HepG2 (cell line): ENCODE data around the gene KLC4. TPM values are rescaled to one million over a fixed set of nuclear protein-coding genes. Genes with fewer than 3 reads are reported as not detected.
"Not testable (repeated sequence)": the region's sequence is repeated elsewhere in the genome, so short reads cannot be mapped to it uniquely, and the experiment has no call there.

Source experiments
- ATAC-seq: fragments of 200-7000 bp; cut with Tn5 transposase; 3 replicates; pipeline ENCODE4 v1.9.1; 2020; ENCODE audit warnings: mild to moderate bottlenecking, moderate library complexity
- BruUV-seq: library from RNA; stranded (reverse); fragments of 400-500 nt; replicated peaks from 2 replicates; lab custom pipeline; 2021; lab: Mats Ljungman, UMichigan
- CTCF ChIA-PET: fragments of 300-600 bp; formaldehyde crosslinking; extraction: SDS; loops from one replicate; lab custom pipeline; 2021; ENCODE audit warnings: low total read pairs, inconsistent platforms, low intra/inter-chr PET ratio; lab: Yijun Ruan, JAX
- POLR2A ChIA-PET: fragments of 350-600 bp; sonication (Branson Sonifier 250); formaldehyde crosslinking; loops from one replicate; lab custom pipeline; 2020; ENCODE audit warnings: antibody characterized with exemption, inconsistent platforms; lab: Yijun Ruan, JAX
- DNase-seq: peaks from one replicate; pipeline ENCODE4 v3.0.0-alpha.2; 2015; ENCODE audit warnings: low spot score
- FAIRE-seq: peaks from 3 replicates; lab custom pipeline; 2011; peaks lifted over from hg19 to GRCh38; lab: Jason Lieb, UNC
- H2AFZ ChIP-seq: one replicate; pipeline ENCODE4 v1.6.1; 2011; ENCODE audit warnings: low read length, inconsistent platforms
- H3K27ac ChIP-seq: fragments of 300-600 bp; 3 replicates; pipeline ENCODE4 v1.8.0; 2011; ENCODE audit warnings: mixed run types, mild to moderate bottlenecking, mixed read lengths, low read length, inconsistent platforms; ENCODE audit not compliant: insufficient read depth; ENCODE audit errors: extremely low read length
- H3K27me3 ChIP-seq, 2 experiments: fragments of 200-600 bp in 1 of 2; 2 replicates in 1 of 2; 3 replicates in 1 of 2; pipeline versions ENCODE4 v1.6.0 to v1.8.0; 2011; ENCODE audit warnings: low read length in 2 of 2, mild to moderate bottlenecking in 2 of 2, moderate library complexity in 2 of 2, inconsistent platforms in 1 of 2; ENCODE audit not compliant: insufficient read depth in 2 of 2, control insufficient read depth in 1 of 2
- H3K36me3 ChIP-seq, 2 experiments: fragments of 200-600 bp in 1 of 2; replicated peaks in 1 of 2; 2 replicates in 1 of 2; 3 replicates in 1 of 2; pipeline versions ENCODE4 v1.5.1 to v1.8.0; 2011; ENCODE audit warnings: low read length in 2 of 2, inconsistent platforms in 1 of 2; ENCODE audit not compliant: insufficient read depth in 2 of 2, control insufficient read depth in 1 of 2
- H3K4me1 ChIP-seq: 2 replicates; pipeline ENCODE4 v1.5.1; 2012; ENCODE audit warnings: low read length, inconsistent platforms; ENCODE audit not compliant: insufficient read depth
- H3K4me2 ChIP-seq: 2 replicates; pipeline ENCODE4 v1.6.0; 2011; ENCODE audit warnings: low read depth, low read length, inconsistent platforms
- H3K4me3 ChIP-seq, 3 experiments: fragments of 200-600 bp in 1 of 3; sonication (generic), shearing (Covaris generic) in 1 of 3; replicated peaks in 1 of 3; 2 replicates each; pipeline ENCODE4 v1.5.1; 2011 to 2016; ENCODE audit warnings: low read length in 3 of 3, inconsistent platforms in 2 of 3, low read depth in 2 of 3, mild to moderate bottlenecking in 2 of 3, control low read depth in 1 of 3, mixed read lengths in 1 of 3; ENCODE audit not compliant: insufficient read depth in 1 of 3
- H3K79me2 ChIP-seq: one replicate; pipeline ENCODE4 v1.6.1; 2011; ENCODE audit warnings: low read length, inconsistent platforms; ENCODE audit not compliant: insufficient read depth
- H3K9ac ChIP-seq: 2 replicates; pipeline ENCODE4 v1.6.0; 2011; ENCODE audit warnings: mild to moderate bottlenecking, low read depth, low read length, inconsistent platforms; ENCODE audit not compliant: insufficient read depth
- H3K9me3 ChIP-seq: 2 replicates; pipeline ENCODE4 v1.5.1; 2012; ENCODE audit warnings: mild to moderate bottlenecking, low read length
- H4K20me1 ChIP-seq: 2 replicates; pipeline ENCODE4 v1.6.0; 2011; ENCODE audit warnings: inconsistent platforms, mild to moderate bottlenecking, low read length, moderate library complexity; ENCODE audit not compliant: insufficient read depth
- HNRNPK ChIP-seq: fragments of 200-400 bp; formaldehyde crosslinking; IDR thresholded peaks from 2 replicates; pipeline ENCODE4 v1.6.1; 2018; ENCODE audit warnings: low read length, low read depth, moderate library complexity, mild to moderate bottlenecking; ENCODE audit not compliant: poor library complexity, severe bottlenecking
- KDM2A ChIP-seq: sonication (generic); formaldehyde crosslinking; IDR thresholded peaks from 2 replicates; pipeline ENCODE4 v1.4.0; 2020; ENCODE audit warnings: low read depth, missing genetic modification reagents, borderline replicate concordance
- KLF16 ChIP-seq, 2 experiments: sonication (generic) in 1 of 2; formaldehyde crosslinking in 1 of 2; IDR thresholded peaks; 2 replicates each; pipeline versions ENCODE4 v1.6.1 to v1.8.0; 2016 to 2023; ENCODE audit warnings: missing genetic modification reagents in 2 of 2, missing compliant biosample characterization in 1 of 2
- POGK ChIP-seq: sonication (generic); formaldehyde crosslinking; conservative IDR thresholded peaks from 2 replicates; pipeline ENCODE4 v1.8.0; 2022; ENCODE audit warnings: mild to moderate bottlenecking, moderate library complexity, missing genetic modification reagents
- RBFOX2 ChIP-seq: fragments of 200-400 bp; formaldehyde crosslinking; IDR thresholded peaks from 2 replicates; pipeline ENCODE4 v1.6.1; 2017; ENCODE audit warnings: low read depth, mild to moderate bottlenecking, low read length
- RELA ChIP-seq: sonication (generic); formaldehyde crosslinking; IDR thresholded peaks from 2 replicates; pipeline ENCODE4 v1.4.0; 2020; ENCODE audit warnings: missing genetic modification reagents
- USF2 ChIP-seq, 2 experiments: sonication (generic) in 1 of 2; formaldehyde crosslinking in 1 of 2; IDR thresholded peaks; 2 replicates each; pipeline versions ENCODE4 v1.5.1 to v1.6.1; 2011 to 2020; ENCODE audit warnings: borderline replicate concordance in 1 of 2, low read depth in 1 of 2, low read length in 1 of 2, mild to moderate bottlenecking in 1 of 2, missing genetic modification reagents in 1 of 2, moderate library complexity in 1 of 2
- ZNF280D ChIP-seq: sonication (generic); formaldehyde crosslinking; IDR thresholded peaks from 2 replicates; pipeline ENCODE4 v1.5.1; 2020; ENCODE audit warnings: mild to moderate bottlenecking, missing genetic modification reagents
- ZSCAN21 ChIP-seq: sonication (generic); formaldehyde crosslinking; IDR thresholded peaks from 2 replicates; pipeline ENCODE4 v1.8.0; 2022; ENCODE audit warnings: mild to moderate bottlenecking, missing genetic modification reagents, moderate library complexity, borderline replicate concordance
- WGBS: methylation state at CpG from one replicate; pipeline ENCODE4 v1.1.6; 2017; ENCODE audit warnings: low lambda C conversion rate; 5-methylcytosine and 5-hydroxymethylcytosine counted together
- in situ Hi-C: cut with HindIII; loops from 2 replicates; pipeline ENCODE4 v1.10.0; 2017; ENCODE audit warnings: low pct_unique_long_range_greater_than_20kb; ENCODE audit not compliant: extremely low pct_ligation_motif_present
- intact Hi-C: fragments of 100-400 bp; cut with micrococcal nuclease; formaldehyde crosslinking; loops from one replicate; pipeline ENCODE4 v1.10.0; 2022; ENCODE audit not compliant: unreplicated experiment
- polyA plus RNA-seq, 8 experiments: library from polyadenylated mRNA; depleted of rRNA in 3 of 8; stranded (reverse) in 7 of 8; unstranded in 1 of 8; fragments of >200 nt; fragmentation: Illumina TruSeq in 4 of 8; extraction: Trizol in 4 of 8; gene quantifications; 2 replicates each; pipeline versions ENCODE4 v1.2.1 to v1.2.3, GENCODE V29; 2011 to 2016; ENCODE audit warnings: low read depth in 4 of 8, missing spikeins in 1 of 8, mixed read lengths in 1 of 8; ENCODE audit not compliant: insufficient read depth in 1 of 8
- total RNA-seq, 5 experiments: library from RNA; depleted of rRNA; stranded (reverse); fragments of >200 nt; fragmentation: Illumina TruSeq; extraction: Trizol; gene quantifications; 2 replicates each; pipeline ENCODE4 v1.2.3, GENCODE V29; 2016; ENCODE audit warnings: low read depth in 1 of 5

KLC4 gene
- total and polyA plus RNA-seq, 2 of the 13 experiments (the other 11 are each of a cell fraction or from before 2014, with no cell fraction given): 45.4 to 70.4 TPM

- H3K9me3 ChIP-seq, H3K4me1 ChIP-seq, H2AFZ ChIP-seq, H3K27ac ChIP-seq, H4K20me1 ChIP-seq, intact Hi-C loops, H3K27me3 ChIP-seq, H3K9ac ChIP-seq, ATAC-seq, BruUV-seq, H3K4me2 ChIP-seq, H3K79me2 ChIP-seq, DNase-seq, FAIRE-seq, CTCF ChIA-PET, in situ Hi-C loops, H3K4me3 ChIP-seq: not testable (repeated sequence)
- TF ChIP-seq HNRNPK: peak; percentile 15
- WGBS: 97% methylated on average over 8 of the region's 8 CpGs
- H3K36me3 ChIP-seq: peaks cover 53 to 82% of the 10 kb centered on the region in 2 experiments
- POLR2A ChIA-PET: interaction anchor here (1.4 kb wide), 1 partner anchor 12 kb away, joined by 4 read pairs; the partner anchor contains the start of gene CUL7
Observed at GRCh38 chr6:43041475-43041874, 18.0 kb upstream of the KLC4 start.

- BruUV-seq: no TSS peak
- Histone ChIP-seq H3K4me3 (no peak overlapping the region), H3K27ac (no peak overlapping the region), H3K4me2 (no peak overlapping the region), H3K79me2 (no peaks in the 10 kb centered on the region), H3K9me3 (no peaks in the 10 kb centered on the region), H3K36me3 (peaks cover 51 to 81% of the 10 kb centered on the region in 2 experiments), H3K4me1 (no peaks in the 10 kb centered on the region), H3K9ac (no peak overlapping the region), H4K20me1 (no peaks in the 10 kb centered on the region), H3K27me3 (no peaks in the 10 kb centered on the region), H2AFZ (no peak overlapping the region)
- intact Hi-C loops: no loop called here
- ATAC-seq: no peak
- POLR2A ChIA-PET: interaction anchor here (1.1 kb wide), 1 partner anchor 10 kb away, joined by 4 read pairs; the partner anchor contains the start of gene CUL7
- FAIRE-seq: no peak
- WGBS: 94% methylated on average over 9 of the region's 9 CpGs
- DNase-seq: no peak
- CTCF ChIA-PET: no interaction called here
- in situ Hi-C loops: no loop called here
- no peak for TF ChIP-seq KDM2A (CRISPR knock-in tag)
- TF ChIP-seq RELA (CRISPR knock-in tag): no peak
- TF ChIP-seq ZSCAN21 (CRISPR knock-in tag): no peak
- 0 out of 4 replicates have a peak, but pooled peaks of 1 of the 2 experiments have one; percentile 52 for TF ChIP-seq KLF16 (CRISPR knock-in tag; IDR thresholded peaks at IDR 0.05)
- no peak for TF ChIP-seq ZNF280D (CRISPR knock-in tag)
- TF ChIP-seq RBFOX2: peak; percentile 31; the same call in 1 of the 2 replicates
- TF ChIP-seq USF2 (IDR thresholded peaks at IDR 0.05; ENCODE audit: low read depth, low read length): no peak
- no peak for TF ChIP-seq USF2 (CRISPR knock-in tag; IDR thresholded peaks at IDR 0.05; ENCODE audit: borderline replicate concordance)
- no peak for TF ChIP-seq POGK (CRISPR knock-in tag)
Observed at GRCh38 chr6:43043310-43043709, 16.1 kb upstream of the KLC4 start.
